C4-2B (cell line): ENCODE results near the gene ETV6.

Experiments used
- H3K27ac ChIP-seq: fragments of 450-650 bp; 2 replicates; pipeline ENCODE4 v1.5.1; 2017
- ZFX ChIP-seq: fragments of 450-650 bp; IDR thresholded peaks from 2 replicates; pipeline ENCODE4 v1.6.1; 2017
- TF ChIP-seq, protein P1 (sequence below): fragments of 450-650 bp; conservative IDR thresholded peaks from 2 replicates; pipeline ENCODE4 v1.5.1; 2017; ENCODE audit warnings: mild to moderate bottlenecking

ETV6 gene

DNA sequence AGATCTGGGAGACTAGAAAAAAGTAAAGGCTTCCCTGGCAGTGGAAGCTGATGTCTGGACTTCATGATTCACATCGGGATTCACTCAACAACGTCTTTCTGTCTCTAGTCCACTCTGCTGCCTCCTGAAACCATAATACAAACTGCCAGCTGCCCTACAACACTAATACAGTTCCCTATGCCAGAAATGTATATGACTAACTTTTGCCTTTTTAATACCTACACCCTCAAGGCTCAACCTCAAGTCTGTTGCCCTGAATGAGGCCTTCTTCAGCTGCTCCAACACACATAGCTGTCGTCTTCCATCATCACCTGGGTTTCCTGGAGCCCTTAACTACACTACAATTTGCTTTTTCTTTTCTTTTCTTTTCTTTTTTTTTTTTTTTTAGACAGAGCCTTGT lies 238.6 kb downstream of the ETV6 start:
- H3K27ac ChIP-seq: no peak overlapping the region
- TF ChIP-seq, protein P1, sequence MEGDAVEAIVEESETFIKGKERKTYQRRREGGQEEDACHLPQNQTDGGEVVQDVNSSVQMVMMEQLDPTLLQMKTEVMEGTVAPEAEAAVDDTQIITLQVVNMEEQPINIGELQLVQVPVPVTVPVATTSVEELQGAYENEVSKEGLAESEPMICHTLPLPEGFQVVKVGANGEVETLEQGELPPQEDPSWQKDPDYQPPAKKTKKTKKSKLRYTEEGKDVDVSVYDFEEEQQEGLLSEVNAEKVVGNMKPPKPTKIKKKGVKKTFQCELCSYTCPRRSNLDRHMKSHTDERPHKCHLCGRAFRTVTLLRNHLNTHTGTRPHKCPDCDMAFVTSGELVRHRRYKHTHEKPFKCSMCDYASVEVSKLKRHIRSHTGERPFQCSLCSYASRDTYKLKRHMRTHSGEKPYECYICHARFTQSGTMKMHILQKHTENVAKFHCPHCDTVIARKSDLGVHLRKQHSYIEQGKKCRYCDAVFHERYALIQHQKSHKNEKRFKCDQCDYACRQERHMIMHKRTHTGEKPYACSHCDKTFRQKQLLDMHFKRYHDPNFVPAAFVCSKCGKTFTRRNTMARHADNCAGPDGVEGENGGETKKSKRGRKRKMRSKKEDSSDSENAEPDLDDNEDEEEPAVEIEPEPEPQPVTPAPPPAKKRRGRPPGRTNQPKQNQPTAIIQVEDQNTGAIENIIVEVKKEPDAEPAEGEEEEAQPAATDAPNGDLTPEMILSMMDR: no peak
- no peak for TF ChIP-seq ZFX

DNA sequence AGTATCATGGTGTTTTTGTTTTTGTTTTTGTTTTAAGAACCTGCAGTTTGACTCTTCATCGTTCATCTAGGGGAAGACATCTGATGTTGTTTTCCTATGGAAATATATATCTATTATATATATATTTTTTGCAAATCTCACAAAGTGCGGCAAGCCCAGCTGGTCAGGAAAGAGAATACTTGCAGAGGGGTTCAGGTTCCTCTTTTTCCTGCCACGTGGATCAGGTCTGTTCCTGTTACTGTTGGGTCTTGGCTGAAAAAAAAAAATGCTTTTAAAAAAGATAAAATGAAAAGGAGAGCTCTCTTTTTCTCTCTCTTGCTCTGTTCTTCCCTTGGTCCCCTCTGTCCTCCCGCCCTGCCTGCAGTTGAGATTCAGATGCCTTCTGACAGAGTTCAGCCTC lies 241.9 kb downstream of the ETV6 start:
- no peak overlapping the region for H3K27ac ChIP-seq
- TF ChIP-seq, protein P1: no peak
- no peak for TF ChIP-seq ZFX

DNA sequence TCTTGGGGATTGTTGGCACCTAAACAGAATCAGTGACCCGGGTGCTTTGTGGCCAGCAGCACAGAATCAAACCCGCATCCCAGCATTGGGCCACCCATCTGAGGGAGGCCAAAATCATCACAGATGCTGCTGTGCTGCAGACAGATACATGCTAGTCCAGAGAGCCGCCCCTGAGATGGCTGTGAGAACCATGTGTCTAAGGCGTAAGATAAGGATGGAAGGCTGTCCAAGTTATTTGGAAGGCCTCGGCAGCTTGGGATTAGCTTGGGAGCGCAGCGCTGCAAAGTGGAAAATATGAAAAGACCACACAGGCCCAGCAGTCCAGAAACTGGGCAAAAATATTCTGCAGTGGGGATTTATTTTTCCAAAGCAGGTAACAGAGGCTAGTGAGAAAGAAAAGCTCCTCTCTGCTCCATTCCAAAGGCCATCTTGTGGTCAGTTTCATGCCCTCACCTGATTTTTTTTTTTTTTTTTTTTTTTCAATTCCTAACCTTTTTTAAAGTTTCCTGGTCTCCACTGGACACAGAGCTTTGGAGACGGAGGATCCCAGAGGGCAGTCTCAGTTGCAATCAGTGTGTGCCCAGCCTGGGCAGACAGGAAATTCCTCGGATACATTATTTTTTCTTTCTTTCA lies 242.4 kb downstream of the ETV6 start:
- no peak for TF ChIP-seq ZFX
- TF ChIP-seq, protein P1: peak; percentile 31
- H3K27ac ChIP-seq: no peak overlapping the region

DNA sequence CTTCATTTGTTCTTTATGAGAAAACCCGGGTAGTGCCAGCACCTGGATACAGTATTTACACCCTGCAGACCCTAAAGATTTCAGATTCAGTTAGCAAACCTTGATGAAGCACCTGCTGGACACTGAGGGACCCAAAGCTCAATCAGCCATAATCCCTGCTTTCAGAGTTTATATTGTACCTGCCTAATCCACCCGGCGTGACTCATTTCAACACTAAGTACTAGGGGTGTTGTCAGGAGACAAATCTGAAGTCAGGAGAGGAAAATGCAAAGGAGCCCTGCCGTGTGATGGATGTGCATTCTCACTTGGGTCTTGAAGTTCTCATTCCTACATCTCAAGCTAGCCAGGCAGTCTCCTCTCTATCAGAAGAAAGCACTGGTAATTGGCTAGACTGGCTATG lies 244.5 kb downstream of the ETV6 start:
- TF ChIP-seq, protein P1: no peak
- TF ChIP-seq ZFX: no peak
- no peak overlapping the region for H3K27ac ChIP-seq

DNA sequence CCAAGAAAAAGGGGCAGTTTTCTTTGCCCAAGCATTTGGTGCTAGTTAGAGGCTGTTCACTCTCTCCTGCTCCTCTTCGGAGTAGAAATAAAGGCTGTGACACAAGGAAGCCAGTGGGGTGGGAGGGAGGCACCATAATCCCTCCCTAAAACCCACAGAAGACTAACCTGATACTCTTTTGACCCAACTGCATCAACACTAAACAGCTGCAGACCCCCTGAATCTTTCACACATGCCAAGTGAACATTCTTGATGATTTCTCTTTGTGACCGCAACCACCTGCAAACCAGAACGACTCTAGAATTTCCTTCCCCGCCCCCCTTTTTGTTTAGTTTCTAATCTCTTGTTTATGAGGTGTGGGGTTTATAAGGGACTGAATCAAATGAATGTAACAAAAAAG lies 245.4 kb downstream of the ETV6 start:
- no peak for TF ChIP-seq ZFX
- TF ChIP-seq, protein P1: no peak
- H3K27ac ChIP-seq: no peak overlapping the region

DNA sequence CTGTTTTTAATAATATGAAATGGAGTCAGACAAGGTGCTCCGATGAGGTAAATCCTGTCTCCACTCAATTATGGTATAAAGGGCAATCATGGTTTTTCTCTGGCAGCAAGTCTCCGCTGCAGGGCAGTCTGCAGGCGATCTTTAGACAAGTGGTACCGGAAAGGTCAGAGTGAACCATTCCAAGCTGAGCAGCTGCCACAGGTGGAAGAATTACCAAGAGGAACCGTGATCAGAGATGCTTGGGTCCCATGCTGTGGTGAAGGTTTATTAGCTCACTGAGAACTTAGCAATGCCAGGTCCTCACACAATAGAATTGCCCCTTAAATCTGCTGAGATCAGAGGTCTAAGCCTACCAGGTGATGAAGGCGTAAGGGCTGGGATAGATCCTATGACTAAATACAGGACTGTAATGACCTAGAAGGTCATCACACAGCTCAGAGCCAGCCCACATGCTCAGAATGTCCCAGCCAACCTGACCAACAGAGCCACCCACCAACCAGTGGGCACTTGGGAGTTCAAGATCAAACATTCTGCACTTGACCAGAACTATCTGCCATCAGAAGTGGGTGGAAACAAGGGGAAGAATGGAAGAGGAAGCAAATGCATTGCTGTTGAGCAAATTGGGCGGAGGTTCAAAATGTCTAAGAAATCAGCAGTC lies 246.1 kb downstream of the ETV6 start:
- TF ChIP-seq, protein P1: no peak
- TF ChIP-seq ZFX: no peak
- no peak overlapping the region for H3K27ac ChIP-seq

DNA sequence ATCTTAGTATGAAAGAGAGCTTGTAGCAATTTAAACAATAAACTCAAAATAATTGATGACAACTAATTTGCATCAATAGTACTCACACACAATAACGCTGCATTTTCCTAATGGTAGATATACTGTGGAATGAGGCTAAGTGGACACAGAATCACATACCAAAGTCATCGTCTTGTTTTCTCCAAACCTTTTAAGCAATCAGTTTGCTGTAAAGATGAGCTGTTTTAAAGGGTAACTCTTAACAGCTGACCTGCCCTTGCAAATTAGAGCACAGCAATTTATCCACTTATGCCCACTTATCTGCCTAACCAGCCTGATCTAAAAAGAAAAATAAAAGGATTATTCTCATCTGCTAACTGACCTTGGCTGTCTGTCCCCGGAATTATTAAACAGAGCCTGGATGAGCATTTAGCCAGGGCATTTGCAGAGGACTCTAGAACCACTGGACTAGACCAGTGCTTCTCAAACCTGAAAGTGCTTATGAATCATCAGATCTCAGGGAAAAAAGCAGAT lies 247.0 kb downstream of the ETV6 start:
- TF ChIP-seq, protein P1: no peak
- TF ChIP-seq ZFX: no peak
- H3K27ac ChIP-seq: no peak overlapping the region
